Heart left ventricle (tissue), 13 donors: Measurements from ENCODE around the gene PTPRC.

ENCODE experiments used
- CTCF ChIP-seq, 12 donors: fragments of 200-600 bp; sonication (generic) in 4 of 12; IDR thresholded peaks; one replicate each; pipeline versions ENCODE4 v1.5.0 to v1.8.0; 2018 to 2022; ENCODE audit warnings: antibody characterized with exemption in 12 of 12, mild to moderate bottlenecking in 5 of 12
- POLR2A ChIP-seq, 2 donors: fragments of 450-650 bp; IDR thresholded peaks; one replicate each; pipeline ENCODE4 v1.6.1; 2017; ENCODE audit warnings: antibody characterized with exemption in 2 of 2, mild to moderate bottlenecking in 2 of 2, moderate library complexity in 2 of 2
- donor health status: ischemic (EF 13 %, LVEDD 7.1; RV severe dilation, severe dysfunction).
- donor health status: DM: no; HTN: yes; CAD: no.
- donor health status: DM: no; HTN: no; CAD: no.
- donor health status: ischemic (EF 25% LVEDD 6.9; RV normal size, moderate dysfunction).
- donor health status: ischemic (EF 25% LVEDD 5.7; RV mildly dilated, moderate dysfunction).
- donor health status: ischemic (EF 35%, LVEDD 5.7; RV mildly dilated, moderate dysfunction).
- donor health status: nonischemic (EF 11% LVEDD 7.7; RV severe dilation, severe dysfunction).
- donor health status: DM: yes; HTN: yes; CAD: no.
- donor health status: PGD.
- donor health status: ischemic (EF 29% LVEDD 5.4; RV normal size, mild dysfunction).
- donor health status: nonischemic (EF 23%, LVEDD 6.1; RV moderate dilation, normal function).

DNA sequence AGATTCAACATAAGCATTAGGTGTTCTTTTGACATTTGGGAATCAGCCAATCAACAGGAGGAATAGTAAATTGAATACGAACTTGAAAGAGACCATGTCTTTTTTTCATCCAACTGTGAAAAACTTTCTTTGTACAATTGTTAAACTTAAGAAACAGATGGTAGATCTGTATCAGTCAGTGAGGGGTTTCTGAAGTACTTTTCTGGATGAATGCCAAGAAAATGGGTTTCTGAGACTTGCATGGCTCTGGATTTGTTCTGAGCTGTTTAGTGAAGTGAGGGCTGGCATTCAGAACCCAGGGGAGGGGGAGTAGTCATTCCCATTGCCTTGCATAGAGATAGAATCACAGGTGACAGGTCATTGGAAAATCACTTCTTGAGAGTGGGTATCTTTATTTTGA lies 37.4 kb downstream of the PTPRC start:
- TF ChIP-seq CTCF (IDR thresholded peaks at IDR 0.05): no peak
- TF ChIP-seq POLR2A (IDR thresholded peaks at IDR 0.05): no peak
